Mesothelial cell of epicardium (in vitro differentiated cells): Measurements from ENCODE around the gene KIF3B. TPM values are rescaled to one million over a fixed set of nuclear protein-coding genes. Genes with fewer than 3 reads are reported as not detected.
A peak's percentile ranks its signal among the peaks of the same experiment; 100 is the strongest.
"Not testable (repeated sequence)": the region's sequence is repeated elsewhere in the genome, so short reads cannot be mapped to it uniquely, and the experiment has no call there.

Experiments used
- DNase-seq, 2 experiments: peaks; one replicate each; pipeline ENCODE4 v3.0.0; 2021; ENCODE audit warnings: low spot score in 2 of 2; ENCODE audit not compliant: unreplicated experiment in 2 of 2
- H3K27ac Mint-ChIP-seq: 2 replicates; pipeline ENCODE4 v1.8.0; 2021; ENCODE audit warnings: mixed read lengths
- H3K27me3 Mint-ChIP-seq: 2 replicates; pipeline ENCODE4 v1.8.0; 2021; ENCODE audit warnings: low read depth, mixed read lengths
- H3K36me3 Mint-ChIP-seq: 2 replicates; pipeline ENCODE4 v1.8.0; 2021; ENCODE audit warnings: mixed read lengths
- H3K4me1 Mint-ChIP-seq: 2 replicates; pipeline ENCODE4 v1.8.0; 2021; ENCODE audit warnings: mixed read lengths
- H3K4me3 Mint-ChIP-seq: 2 replicates; pipeline ENCODE4 v1.8.0; 2021; ENCODE audit warnings: mild to moderate bottlenecking, moderate library complexity, mixed read lengths
- H3K9me3 Mint-ChIP-seq: 2 replicates; pipeline ENCODE4 v1.8.0; 2021; ENCODE audit warnings: mixed read lengths
- total RNA-seq: library from RNA; stranded (reverse); gene quantifications from 3 replicates; pipeline ENCODE4 v1.2.1, GENCODE V29; 2021
- TF ChIP-seq, protein P1 (sequence below): fragments of 200-600 bp; sonication (generic); IDR thresholded peaks from one replicate; pipeline ENCODE4 v1.5.0; 2021; ENCODE audit warnings: antibody characterized with exemption; ENCODE audit not compliant: unreplicated experiment

The KIF3B gene
- total RNA-seq, 1 donor from 2014 or later = 21.1 TPM

DNA sequence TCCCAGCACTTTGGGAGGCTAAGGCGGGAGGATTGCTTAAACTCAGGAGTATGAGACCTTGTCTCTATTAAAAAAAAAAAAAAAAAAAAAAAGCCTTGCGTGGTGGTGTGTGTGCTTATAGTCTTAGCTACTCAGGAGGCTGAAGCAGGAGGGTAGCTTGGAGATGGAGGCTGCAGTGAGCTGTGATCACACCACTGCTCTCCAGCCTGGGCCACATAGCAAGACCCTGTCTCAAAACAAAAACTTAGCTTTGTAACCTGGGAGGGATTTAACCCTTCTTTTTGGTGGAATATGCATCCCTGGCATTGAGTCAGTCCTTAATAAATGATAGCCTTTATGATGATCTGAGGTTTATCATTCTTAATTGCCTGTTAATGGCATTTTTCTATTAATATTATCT lies 93.4 kb downstream of the KIF3B start:
- DNase-seq = no peak
- Mint-ChIP-seq H3K4me3 (no peak overlapping the region), H3K4me1 (peaks cover 20% of the 10 kb centered on the region), H3K27ac (no peak overlapping the region), H3K36me3 (peaks cover 4% of the 10 kb centered on the region), H3K9me3 (no peaks in the 10 kb centered on the region), H3K27me3 (no peaks in the 10 kb centered on the region)
- TF ChIP-seq, protein P1, sequence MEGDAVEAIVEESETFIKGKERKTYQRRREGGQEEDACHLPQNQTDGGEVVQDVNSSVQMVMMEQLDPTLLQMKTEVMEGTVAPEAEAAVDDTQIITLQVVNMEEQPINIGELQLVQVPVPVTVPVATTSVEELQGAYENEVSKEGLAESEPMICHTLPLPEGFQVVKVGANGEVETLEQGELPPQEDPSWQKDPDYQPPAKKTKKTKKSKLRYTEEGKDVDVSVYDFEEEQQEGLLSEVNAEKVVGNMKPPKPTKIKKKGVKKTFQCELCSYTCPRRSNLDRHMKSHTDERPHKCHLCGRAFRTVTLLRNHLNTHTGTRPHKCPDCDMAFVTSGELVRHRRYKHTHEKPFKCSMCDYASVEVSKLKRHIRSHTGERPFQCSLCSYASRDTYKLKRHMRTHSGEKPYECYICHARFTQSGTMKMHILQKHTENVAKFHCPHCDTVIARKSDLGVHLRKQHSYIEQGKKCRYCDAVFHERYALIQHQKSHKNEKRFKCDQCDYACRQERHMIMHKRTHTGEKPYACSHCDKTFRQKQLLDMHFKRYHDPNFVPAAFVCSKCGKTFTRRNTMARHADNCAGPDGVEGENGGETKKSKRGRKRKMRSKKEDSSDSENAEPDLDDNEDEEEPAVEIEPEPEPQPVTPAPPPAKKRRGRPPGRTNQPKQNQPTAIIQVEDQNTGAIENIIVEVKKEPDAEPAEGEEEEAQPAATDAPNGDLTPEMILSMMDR = no peak

DNA sequence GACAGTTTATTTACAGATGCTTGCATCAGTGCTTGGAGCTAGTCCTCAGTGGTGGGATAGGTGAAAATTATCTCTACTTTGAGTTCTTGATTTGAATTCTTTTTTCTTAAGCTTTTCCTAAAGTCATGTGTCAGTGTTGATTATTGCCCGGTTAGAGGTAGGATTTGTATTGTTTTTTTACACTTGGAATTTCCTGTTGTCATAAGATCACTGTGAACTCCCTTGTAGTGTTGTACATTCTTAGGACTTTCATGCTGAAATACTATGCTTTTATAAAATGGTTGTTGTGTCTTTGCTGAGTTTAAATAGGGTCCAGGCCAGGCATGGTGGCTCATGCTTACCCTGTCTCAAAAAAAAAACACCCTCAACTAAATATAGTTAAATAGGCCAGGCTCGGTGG lies 101.0 kb downstream of the KIF3B start:
- no peaks in the 10 kb centered on the region for H3K4me1 Mint-ChIP-seq
- H3K4me3 Mint-ChIP-seq = no peak overlapping the region
- H3K36me3 Mint-ChIP-seq = peaks cover 19% of the 10 kb centered on the region
- no peaks in the 10 kb centered on the region for H3K27me3 Mint-ChIP-seq
- H3K9me3 Mint-ChIP-seq = no peaks in the 10 kb centered on the region
- TF ChIP-seq, protein P1 = no peak
- H3K27ac Mint-ChIP-seq = peak overlapping the region; percentile 3
- no peak for DNase-seq

DNA sequence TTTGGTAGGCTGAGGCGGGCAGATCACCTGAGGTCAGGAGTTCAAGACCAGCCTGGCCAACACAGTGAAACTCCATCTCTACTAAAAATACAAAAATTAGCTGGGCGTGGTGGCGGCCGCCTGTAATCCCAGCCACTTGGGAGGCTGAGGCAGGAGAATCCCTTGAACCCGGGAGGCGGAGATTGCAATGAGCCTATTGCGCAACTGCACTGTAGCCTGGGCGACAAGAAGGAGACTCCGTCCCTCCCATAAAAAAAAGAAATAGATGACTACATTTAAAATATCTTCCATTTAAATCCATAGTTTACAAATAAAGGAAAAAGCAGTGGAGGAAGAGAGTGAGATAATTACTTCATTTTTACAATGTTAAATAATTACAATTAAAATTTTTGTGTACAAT lies 102.6 kb downstream of the KIF3B start:
- Mint-ChIP-seq H3K27ac (peak overlapping the region; percentile 30), H3K36me3 (peaks cover 24% of the 10 kb centered on the region)
- not testable (repeated sequence) for H3K4me3 Mint-ChIP-seq, H3K9me3 Mint-ChIP-seq, H3K27me3 Mint-ChIP-seq, H3K4me1 Mint-ChIP-seq, DNase-seq

DNA sequence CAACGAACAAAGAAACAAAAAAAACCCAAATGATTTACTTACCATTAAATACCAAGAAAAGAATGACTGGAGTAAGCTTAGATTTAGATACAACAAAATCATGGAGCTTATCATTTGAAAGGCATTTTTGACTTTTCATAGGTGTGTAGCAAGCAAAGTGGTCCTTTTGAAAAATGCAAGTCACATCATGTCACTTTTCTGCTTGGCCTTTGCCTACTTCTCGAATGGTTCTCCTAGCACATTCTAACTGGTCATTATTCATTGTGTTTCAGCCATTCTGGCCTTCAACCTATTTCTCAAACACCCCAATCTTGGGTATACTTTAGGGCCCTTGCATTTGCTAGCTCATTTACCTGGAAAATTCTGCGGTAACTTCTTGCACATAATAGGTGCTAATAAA lies 103.3 kb downstream of the KIF3B start:
- no peak overlapping the region for H3K4me3 Mint-ChIP-seq
- DNase-seq = no peak
- no peak overlapping the region for H3K27ac Mint-ChIP-seq
- no peaks in the 10 kb centered on the region for H3K9me3 Mint-ChIP-seq
- H3K27me3 Mint-ChIP-seq = no peaks in the 10 kb centered on the region
- TF ChIP-seq, protein P1 = no peak
- peaks cover 24% of the 10 kb centered on the region for H3K36me3 Mint-ChIP-seq
- peaks cover 9% of the 10 kb centered on the region for H3K4me1 Mint-ChIP-seq

DNA sequence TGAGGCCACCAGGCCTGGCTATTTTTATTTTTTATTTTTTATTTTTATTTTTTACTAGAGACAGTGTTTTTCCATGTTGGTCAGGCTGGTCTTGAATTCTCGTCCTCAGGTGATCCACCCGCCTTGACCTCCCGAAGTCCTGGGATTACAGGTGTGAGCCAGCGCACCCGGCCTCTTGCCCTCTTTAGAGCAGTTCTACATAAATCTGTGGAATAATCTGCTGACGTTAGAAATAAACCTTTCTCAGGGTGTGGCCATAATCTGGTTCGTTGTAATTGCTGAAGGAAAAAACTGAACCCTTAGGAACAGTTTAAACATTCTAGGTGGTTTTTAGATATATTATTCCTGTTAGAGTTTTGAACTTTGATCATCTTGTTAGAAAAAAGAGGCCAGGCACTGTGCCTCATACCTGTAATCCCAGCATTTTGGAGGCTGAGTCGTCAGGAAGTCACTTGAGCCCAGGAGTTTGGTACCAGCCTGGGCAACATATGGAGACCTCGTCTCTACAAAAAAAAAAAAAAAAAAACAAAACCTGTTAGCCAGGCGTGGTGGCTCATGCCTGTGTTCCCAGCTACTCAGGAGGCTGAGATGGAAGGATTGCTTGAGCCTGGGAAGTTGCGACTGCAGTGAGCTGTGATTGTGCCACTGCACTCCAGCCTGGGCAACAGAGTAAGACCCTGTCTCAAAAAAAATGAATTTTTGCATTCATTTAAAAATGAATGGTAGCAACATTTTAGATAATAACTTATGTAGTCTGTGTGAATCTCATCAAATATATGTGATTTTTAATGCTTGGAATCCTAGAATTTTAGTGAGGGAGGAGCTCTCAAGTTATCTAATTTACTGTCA lies 104.9 kb downstream of the KIF3B start:
- H3K27me3 Mint-ChIP-seq = no peaks in the 10 kb centered on the region
- H3K27ac Mint-ChIP-seq = peak overlapping the region; percentile 12
- DNase-seq = no peak
- H3K36me3 Mint-ChIP-seq = peaks cover 24% of the 10 kb centered on the region
- H3K4me3 Mint-ChIP-seq = no peak overlapping the region
- TF ChIP-seq, protein P1 = no peak
- H3K4me1 Mint-ChIP-seq = peaks cover 13% of the 10 kb centered on the region
- H3K9me3 Mint-ChIP-seq = no peaks in the 10 kb centered on the region

DNA sequence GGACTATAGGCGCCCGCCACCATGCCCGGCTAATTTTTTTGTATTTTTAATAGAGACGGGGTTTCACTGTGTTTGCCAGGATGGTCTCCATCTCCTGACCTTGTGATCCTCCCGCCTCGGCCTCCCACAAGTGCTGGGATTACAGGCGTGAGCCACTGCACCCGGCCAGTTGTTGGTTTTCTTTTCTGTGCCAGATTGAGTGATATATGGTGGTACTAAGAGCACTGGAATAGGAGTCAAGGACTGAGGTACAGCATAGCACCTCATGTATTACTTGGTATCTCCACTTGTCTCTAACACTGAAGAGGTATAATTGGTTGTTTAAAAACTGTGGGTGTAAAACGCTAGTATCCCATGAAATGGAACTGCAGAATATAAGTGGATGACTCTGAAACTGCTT lies 106.0 kb downstream of the KIF3B start:
- H3K9me3 Mint-ChIP-seq, H3K27me3 Mint-ChIP-seq, H3K4me3 Mint-ChIP-seq, DNase-seq: not testable (repeated sequence)
- H3K36me3 Mint-ChIP-seq = peaks cover 21% of the 10 kb centered on the region
- peak overlapping the region; percentile 14 for H3K27ac Mint-ChIP-seq
- H3K4me1 Mint-ChIP-seq = peaks cover 13% of the 10 kb centered on the region

Other genes starting within 250 kb of the KIF3B start
- gene HCK, start 225.4 kb upstream of the KIF3B start, total RNA-seq = not detected in 3 replicates
- gene TM9SF4, start 167.9 kb upstream of the KIF3B start, total RNA-seq = 77.8 to 82.2 TPM (median 80.2 TPM) in 3 replicates
- gene PLAGL2, start 69.9 kb upstream of the KIF3B start, total RNA-seq = 37.4 to 38.1 TPM (median 37.8 TPM) in 3 replicates
- 43.7 to 46.3 TPM (median 45.3 TPM) in 3 replicates for gene POFUT1, start 69.8 kb upstream of the KIF3B start, total RNA-seq
- gene ASXL1, start 80.7 kb downstream of the KIF3B start, total RNA-seq = 173 to 182 TPM (median 173 TPM) in 3 replicates